GM06990 (cell line): ENCODE measurements around the gene DYNAP.

Experiments used
- DNase-seq: peaks from one replicate; pipeline ENCODE4 v3.0.0-alpha.2; 2011; ENCODE audit not compliant: insufficient read length; ENCODE audit errors: extremely low read depth
- H3K27me3 ChIP-seq: replicated peaks from 2 replicates; pipeline ENCODE4 v1.6.0; 2011; ENCODE audit warnings: low read length; ENCODE audit not compliant: control insufficient read depth, insufficient read depth
- H3K36me3 ChIP-seq: 2 replicates; pipeline ENCODE4 v1.5.1; 2011; ENCODE audit warnings: low read length; ENCODE audit not compliant: control insufficient read depth, insufficient read depth
- H3K4me3 ChIP-seq: replicated peaks from 2 replicates; pipeline ENCODE4 v1.5.1; 2011; ENCODE audit warnings: low read depth, mild to moderate bottlenecking, control low read depth, low read length
- CTCF ChIP-seq: IDR thresholded peaks from 2 replicates; pipeline ENCODE4 v1.5.1; 2011; ENCODE audit warnings: low read length, control low read depth, mild to moderate bottlenecking, inconsistent platforms; ENCODE audit not compliant: insufficient read depth, poor library complexity, severe bottlenecking

The DYNAP gene

GRCh38 chr18:54590945-54591344 is at the start of gene DYNAP:
DYNAP (plus strand) TSS chr18:54591245; CDS start chr18:54591283, 38 bp downstream.
- Histone ChIP-seq H3K4me3 (no peak within 1 kb of the TSS), H3K36me3 (no peaks in the 10 kb centered on the region), H3K27me3 (no peaks in the 10 kb centered on the region)
- no peak for TF ChIP-seq CTCF
- no peak for DNase-seq

GRCh38 chr18:54551590-54551989 is 39.5 kb upstream of the DYNAP start:
- TF ChIP-seq CTCF, result no peak
- Histone ChIP-seq H3K4me3 (no peak overlapping the region), H3K27me3 (no peaks in the 10 kb centered on the region), H3K36me3 (no peaks in the 10 kb centered on the region)
- no peak for DNase-seq

- H3K36me3 ChIP-seq, result no peaks in the 10 kb centered on the region
- H3K27me3 ChIP-seq, result no peaks in the 10 kb centered on the region
- DNase-seq, result no peak
- H3K4me3 ChIP-seq, result no peak overlapping the region
- TF ChIP-seq CTCF, result no peak
Observed at GRCh38 chr18:54555286-54555685, 35.8 kb upstream of the DYNAP start.

- TF ChIP-seq CTCF, result no peak
- DNase-seq, result no peak
- Histone ChIP-seq H3K4me3 (no peak overlapping the region), H3K27me3 (no peaks in the 10 kb centered on the region), H3K36me3 (no peaks in the 10 kb centered on the region)
Observed at GRCh38 chr18:54555996-54556395, 35.0 kb upstream of the DYNAP start.

GRCh38 chr18:54557958-54558357 is 33.1 kb upstream of the DYNAP start:
- Histone ChIP-seq H3K4me3 (no peak overlapping the region), H3K27me3 (no peaks in the 10 kb centered on the region), H3K36me3 (no peaks in the 10 kb centered on the region)
- DNase-seq, result no peak
- TF ChIP-seq CTCF, result no peak

GRCh38 chr18:54558609-54559585 is 32.1 kb upstream of the DYNAP start:
- H3K27me3 ChIP-seq, result no peaks in the 10 kb centered on the region
- H3K36me3 ChIP-seq, result no peaks in the 10 kb centered on the region
- TF ChIP-seq CTCF, result peak; percentile 73
- H3K4me3 ChIP-seq, result no peak overlapping the region
- DNase-seq, result peak; percentile 4
